ENCODE results near the gene ZNF280D. TPM values are rescaled to one million over a fixed set of nuclear protein-coding genes. Genes with fewer than 3 reads are reported as not detected.
A peak's percentile ranks its signal among the peaks of the same experiment; 100 is the strongest.

Gene ZNF280D
- polyA plus RNA-seq, 2 of the 4 experiments (the other 2 are of a cell fraction): 13.4 to 21.8 TPM

- H3K4me1 ChIP-seq: no peaks in the 10 kb centered on the region
- H3K4me3 ChIP-seq: no peak overlapping the region
- TF ChIP-seq CHD4 (IDR thresholded peaks at IDR 0.05; ENCODE audit: borderline replicate concordance): no peak
- TF ChIP-seq FOXS1 (CRISPR knock-in tag; IDR thresholded peaks at IDR 0.05): no peak
- no peak for TF ChIP-seq MAZ (IDR thresholded peaks at IDR 0.05; ENCODE audit: borderline replicate concordance, low read depth, low read length)
- no peak for TF ChIP-seq MAX (IDR thresholded peaks at IDR 0.05)
- TF ChIP-seq POLR2A (IDR thresholded peaks at IDR 0.05; ENCODE audit: low read length): no peak
- TF ChIP-seq JUN (IDR thresholded peaks at IDR 0.05): no peak
- TF ChIP-seq USF2 (IDR thresholded peaks at IDR 0.05): no peak
- no peak for TF ChIP-seq CBX8 (IDR thresholded peaks at IDR 0.05)
- no peak for TF ChIP-seq ZSCAN20 (CRISPR knock-in tag; IDR thresholded peaks at IDR 0.05)
- no peak for TF ChIP-seq CTCF (IDR thresholded peaks at IDR 0.05)
- TF ChIP-seq CHD2 (IDR thresholded peaks at IDR 0.05; ENCODE audit: low read length, partially characterized antibody): no peak
- no peak for TF ChIP-seq KDM1A (IDR thresholded peaks at IDR 0.05; ENCODE audit: low read depth)
- TF ChIP-seq BCL3 (IDR thresholded peaks at IDR 0.05): no peak
- TF ChIP-seq ATOH8 (CRISPR knock-in tag; IDR thresholded peaks at IDR 0.05; ENCODE audit: low read depth): no peak
- no peak for TF ChIP-seq E2F6 (IDR thresholded peaks at IDR 0.05; ENCODE audit: borderline replicate concordance, low read depth)
- no peak for TF ChIP-seq SREBF2 (IDR thresholded peaks at IDR 0.05)
- no peak for TF ChIP-seq NR3C1 (IDR thresholded peaks at IDR 0.05)
- no peak for TF ChIP-seq FOSB (CRISPR knock-in tag; IDR thresholded peaks at IDR 0.05)
- TF ChIP-seq HOXA7 (CRISPR knock-in tag; IDR thresholded peaks at IDR 0.05): no peak
- peak; percentile 7 to 66; a peak in 3 of 6 replicates for ATAC-seq
- H3K9me3 ChIP-seq: peaks cover 3% of the 10 kb centered on the region; the same call in 1 of the 3 replicates
- peak in 1 of 2 experiments; percentile 68 for DNase-seq (ENCODE audit: low read depth in 1 of 2, low spot score in 1 of 2)
- H3K27ac ChIP-seq: no peak overlapping the region
- no peak for FAIRE-seq
- POLR2A ChIA-PET: no interaction called here
- CTCF ChIA-PET: interaction anchor here (1.1 kb wide), 1 partner anchor 19 kb away, joined by 3 read pairs; no protein-coding TSS in a partner anchor
- H3K4me2 ChIP-seq: no peak overlapping the region
Observed at GRCh38 chr15:56739964-56740640, 6.8 kb upstream of the ZNF280D start.

- TF ChIP-seq EP300 (IDR thresholded peaks at IDR 0.05) (no peak), FOXS1 (CRISPR knock-in tag; IDR thresholded peaks at IDR 0.05) (no peak), PHF8 (IDR thresholded peaks at IDR 0.05; ENCODE audit: borderline replicate concordance, low read depth) (no peak), HES2 (IDR thresholded peaks at IDR 0.05) (no peak), NR3C1 (IDR thresholded peaks at IDR 0.05) (no peak), POLR2AphosphoS2 (conservative IDR thresholded peaks at IDR 0.05; ENCODE audit: low read length) (no peak), PBX3 (IDR thresholded peaks at IDR 0.05) (no peak), NPAS2 (CRISPR knock-in tag; IDR thresholded peaks at IDR 0.05; ENCODE audit: borderline replicate concordance) (no peak), MAZ (IDR thresholded peaks at IDR 0.05; ENCODE audit: borderline replicate concordance, low read depth, low read length) (no peak)
- WGBS (ENCODE audit: missing lambda C conversion rate): 68% methylated on average over 4 of the region's 4 CpGs
- no peaks in the 10 kb centered on the region for H3K4me1 ChIP-seq
- H3K9me3 ChIP-seq: peaks cover 6% of the 10 kb centered on the region; the same call in 2 of the 3 replicates
- ChIA-PET CTCF (interaction anchor here (1.1 kb wide), 1 partner anchor 20 kb away, joined by 3 read pairs; no protein-coding TSS in a partner anchor), POLR2A (no interaction called here)
- DNase-seq (ENCODE audit: low read depth in 1 of 2, low spot score in 1 of 2) (no peak), ATAC-seq (peak; percentile 47 to 56; a peak in 4 of 6 replicates), FAIRE-seq (no peak)
- no peak overlapping the region for H3K4me3 ChIP-seq
- no peak overlapping the region for H3K4me2 ChIP-seq
- H3K27ac ChIP-seq: no peak overlapping the region
Observed at GRCh38 chr15:56739474-56739873, 6.2 kb upstream of the ZNF280D start.
